A673 (cell line): ENCODE results near the gene RBM39. TPM values are rescaled to one million over a fixed set of nuclear protein-coding genes. Genes with fewer than 3 reads are reported as not detected.
"Not testable (repeated sequence)": the region's sequence is repeated elsewhere in the genome, so short reads cannot be mapped to it uniquely, and the experiment has no call there.

Source experiments
- BruUV-seq: library from RNA; stranded (reverse); fragments of 400-500 nt; replicated peaks from 2 replicates; lab custom pipeline; 2021; lab: Mats Ljungman, UMichigan
- CTCF ChIA-PET: fragments of 300-600 bp; sonication (Branson Sonifier 250); formaldehyde crosslinking; loops from one replicate; lab custom pipeline; 2022; ENCODE audit warnings: antibody characterized with exemption; lab: Charles Lee
- POLR2A ChIA-PET: fragments of 300-600 bp; sonication (Branson Sonifier 250); formaldehyde crosslinking; loops from one replicate; lab custom pipeline; 2022; ENCODE audit warnings: antibody characterized with exemption; ENCODE audit not compliant: low non-redundant PET; lab: Charles Lee
- DNase-seq: peaks from one replicate; pipeline ENCODE4 v3.0.0-alpha.2; 2015; ENCODE audit warnings: low spot score
- H3K27ac ChIP-seq: fragments of 200-600 bp; sonication (generic); 2 replicates; pipeline ENCODE4 v1.5.1; 2016; ENCODE audit warnings: mixed run types, low read depth, mild to moderate bottlenecking, mixed read lengths, antibody characterized with exemption, low read length; ENCODE audit not compliant: poor library complexity, severe bottlenecking
- H3K27me3 ChIP-seq: fragments of 200-600 bp; sonication (generic); replicated peaks from 2 replicates; pipeline ENCODE4 v1.6.1; 2017; ENCODE audit warnings: mixed run types, low read depth, mild to moderate bottlenecking, mixed read lengths, antibody characterized with exemption, low read length; ENCODE audit not compliant: insufficient read depth, poor library complexity
- H3K36me3 ChIP-seq: fragments of 200-600 bp; sonication (generic); 2 replicates; pipeline ENCODE4 v1.6.1; 2016; ENCODE audit warnings: mixed run types, mild to moderate bottlenecking, mixed read lengths, antibody characterized with exemption, low read length; ENCODE audit not compliant: insufficient read depth, poor library complexity, severe bottlenecking
- H3K4me1 ChIP-seq: fragments of 200-600 bp; sonication (generic); 2 replicates; pipeline ENCODE4 v1.6.1; 2017; ENCODE audit warnings: mixed run types, mild to moderate bottlenecking, mixed read lengths, antibody characterized with exemption, low read length; ENCODE audit not compliant: insufficient read depth, poor library complexity, severe bottlenecking
- H3K4me3 ChIP-seq: fragments of 200-600 bp; sonication (generic); 2 replicates; pipeline ENCODE4 v1.5.1; 2016; ENCODE audit warnings: low read depth, mixed run types, mild to moderate bottlenecking, mixed read lengths, low read length; ENCODE audit not compliant: poor library complexity, severe bottlenecking
- H3K9me3 ChIP-seq: fragments of 200-600 bp; sonication (generic); 2 replicates; pipeline ENCODE4 v1.6.1; 2016; ENCODE audit warnings: mixed run types, low read depth, mild to moderate bottlenecking, mixed read lengths, antibody characterized with exemption, low read length; ENCODE audit not compliant: poor library complexity, severe bottlenecking
- EZH2 ChIP-seq: fragments of 200-600 bp; sonication (generic); IDR thresholded peaks from 2 replicates; pipeline ENCODE4 v1.6.1; 2017; ENCODE audit warnings: borderline replicate concordance, low read depth, mild to moderate bottlenecking, mixed read lengths, antibody characterized with exemption, low read length; ENCODE audit not compliant: poor library complexity, severe bottlenecking
- intact Hi-C: fragments of 100-400 bp; cut with micrococcal nuclease; formaldehyde crosslinking; loops from one replicate; pipeline ENCODE4 v1.10.0; 2022; ENCODE audit not compliant: unreplicated experiment
- total RNA-seq: library from RNA; stranded (reverse); gene quantifications from 2 replicates; pipeline ENCODE4 v1.2.3, GENCODE V29; 2021
- TF ChIP-seq, protein P1 (sequence below): fragments of 300-800, 200-600 bp; sonication (generic); conservative IDR thresholded peaks from 2 replicates; pipeline ENCODE4 v1.5.1; 2017; ENCODE audit warnings: low read depth, mild to moderate bottlenecking, antibody characterized with exemption, low read length, moderate library complexity, mixed read lengths

RBM39 gene
- total RNA-seq, 1 experiment from 2014 or later: 329 TPM

DNA sequence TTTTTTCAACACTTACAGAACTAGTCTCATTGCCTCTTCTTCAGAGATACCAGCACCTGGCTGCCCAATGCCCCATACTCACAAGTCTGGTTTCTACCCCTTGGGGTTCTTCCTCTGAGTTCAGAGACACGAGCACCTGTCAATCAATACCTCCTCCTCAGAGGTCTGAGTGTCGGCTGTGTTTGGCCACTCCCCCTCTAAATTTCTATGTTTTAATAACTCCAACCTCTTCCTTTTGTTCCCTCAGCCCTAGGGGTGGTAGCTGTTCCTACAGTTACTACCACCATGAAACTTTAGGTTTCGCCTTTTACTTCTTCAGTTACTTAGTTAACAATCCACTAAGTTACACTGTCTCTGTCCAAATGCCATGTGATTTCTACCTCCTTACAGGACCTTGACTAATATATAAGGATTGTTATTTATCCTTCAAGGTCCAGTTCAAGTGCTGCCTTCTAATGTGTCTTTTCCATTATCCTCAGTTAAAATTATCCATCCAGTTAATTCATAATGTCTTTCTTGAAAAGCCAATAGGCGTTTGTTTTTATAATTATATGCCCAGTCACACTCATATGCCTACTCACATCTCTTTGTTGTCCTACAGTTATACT lies 15.1 kb upstream of the RBM39 start:
- H3K9me3 ChIP-seq: no peaks in the 10 kb centered on the region
- no TSS peak for BruUV-seq
- intact Hi-C loops: no loop called here
- TF ChIP-seq, protein P1, sequence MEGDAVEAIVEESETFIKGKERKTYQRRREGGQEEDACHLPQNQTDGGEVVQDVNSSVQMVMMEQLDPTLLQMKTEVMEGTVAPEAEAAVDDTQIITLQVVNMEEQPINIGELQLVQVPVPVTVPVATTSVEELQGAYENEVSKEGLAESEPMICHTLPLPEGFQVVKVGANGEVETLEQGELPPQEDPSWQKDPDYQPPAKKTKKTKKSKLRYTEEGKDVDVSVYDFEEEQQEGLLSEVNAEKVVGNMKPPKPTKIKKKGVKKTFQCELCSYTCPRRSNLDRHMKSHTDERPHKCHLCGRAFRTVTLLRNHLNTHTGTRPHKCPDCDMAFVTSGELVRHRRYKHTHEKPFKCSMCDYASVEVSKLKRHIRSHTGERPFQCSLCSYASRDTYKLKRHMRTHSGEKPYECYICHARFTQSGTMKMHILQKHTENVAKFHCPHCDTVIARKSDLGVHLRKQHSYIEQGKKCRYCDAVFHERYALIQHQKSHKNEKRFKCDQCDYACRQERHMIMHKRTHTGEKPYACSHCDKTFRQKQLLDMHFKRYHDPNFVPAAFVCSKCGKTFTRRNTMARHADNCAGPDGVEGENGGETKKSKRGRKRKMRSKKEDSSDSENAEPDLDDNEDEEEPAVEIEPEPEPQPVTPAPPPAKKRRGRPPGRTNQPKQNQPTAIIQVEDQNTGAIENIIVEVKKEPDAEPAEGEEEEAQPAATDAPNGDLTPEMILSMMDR: no peak
- TF ChIP-seq EZH2: no peak
- CTCF ChIA-PET: no interaction called here
- DNase-seq: no peak
- POLR2A ChIA-PET: no interaction called here
- no peak overlapping the region for H3K27ac ChIP-seq
- no peaks in the 10 kb centered on the region for H3K36me3 ChIP-seq
- H3K4me1 ChIP-seq: peaks cover 8% of the 10 kb centered on the region
- H3K27me3 ChIP-seq: no peaks in the 10 kb centered on the region
- no peak overlapping the region for H3K4me3 ChIP-seq

DNA sequence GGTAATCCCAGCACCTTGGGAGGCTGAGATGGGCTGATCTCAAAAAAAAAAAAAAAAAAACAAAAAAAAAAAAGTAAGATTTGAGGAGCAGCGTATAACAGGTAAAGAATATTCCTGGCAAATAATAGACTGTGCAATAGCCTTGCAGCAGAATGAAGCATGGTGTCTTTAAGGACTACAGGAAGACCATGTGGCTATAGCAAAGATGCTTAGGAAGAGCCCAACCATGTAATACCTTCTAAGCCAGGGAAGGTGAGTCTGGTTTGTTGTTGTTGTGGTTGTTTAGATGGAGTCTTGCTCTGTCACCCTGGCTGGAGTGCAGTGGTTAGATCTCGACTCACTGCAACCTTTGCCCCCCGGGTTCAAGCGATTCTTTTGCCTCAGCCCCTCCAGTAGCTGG lies 14.3 kb upstream of the RBM39 start:
- intact Hi-C loops: no loop called here
- no peak overlapping the region for H3K4me3 ChIP-seq
- H3K27ac ChIP-seq: no peak overlapping the region
- BruUV-seq: no TSS peak
- no peaks in the 10 kb centered on the region for H3K36me3 ChIP-seq
- H3K4me1 ChIP-seq: peaks cover 8% of the 10 kb centered on the region
- no peaks in the 10 kb centered on the region for H3K27me3 ChIP-seq
- H3K9me3 ChIP-seq: no peaks in the 10 kb centered on the region
- TF ChIP-seq, protein P1: no peak
- TF ChIP-seq EZH2: no peak
- ChIA-PET POLR2A (no interaction called here), CTCF (no interaction called here)
- no peak for DNase-seq

DNA sequence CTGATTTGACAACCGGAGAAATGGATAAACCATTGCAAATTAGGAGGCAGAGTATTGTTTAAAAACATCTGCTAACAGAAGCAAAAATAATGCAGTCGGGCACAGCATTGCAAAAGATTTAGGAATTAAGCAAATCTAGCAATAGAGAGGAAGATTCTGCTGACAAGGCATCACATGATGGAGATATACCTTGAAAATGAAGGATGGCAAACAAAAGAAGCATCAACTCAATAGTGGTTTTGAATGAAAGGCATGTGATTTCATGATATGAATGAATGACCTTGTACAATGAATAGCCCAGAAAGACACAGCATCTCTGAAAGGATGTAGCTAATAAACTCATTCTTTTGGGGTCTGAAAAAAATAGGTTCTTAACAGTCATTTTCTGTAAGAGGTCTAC lies 8.6 kb upstream of the RBM39 start:
- no peak for TF ChIP-seq EZH2
- TF ChIP-seq, protein P1: no peak
- no peak for DNase-seq
- ChIA-PET POLR2A (no interaction called here), CTCF (no interaction called here)
- H3K4me3 ChIP-seq: no peak overlapping the region
- no TSS peak for BruUV-seq
- no peaks in the 10 kb centered on the region for H3K4me1 ChIP-seq
- H3K9me3 ChIP-seq: no peaks in the 10 kb centered on the region
- intact Hi-C loops: no loop called here
- H3K36me3 ChIP-seq: no peaks in the 10 kb centered on the region
- H3K27me3 ChIP-seq: peaks cover 4% of the 10 kb centered on the region
- no peak overlapping the region for H3K27ac ChIP-seq

DNA sequence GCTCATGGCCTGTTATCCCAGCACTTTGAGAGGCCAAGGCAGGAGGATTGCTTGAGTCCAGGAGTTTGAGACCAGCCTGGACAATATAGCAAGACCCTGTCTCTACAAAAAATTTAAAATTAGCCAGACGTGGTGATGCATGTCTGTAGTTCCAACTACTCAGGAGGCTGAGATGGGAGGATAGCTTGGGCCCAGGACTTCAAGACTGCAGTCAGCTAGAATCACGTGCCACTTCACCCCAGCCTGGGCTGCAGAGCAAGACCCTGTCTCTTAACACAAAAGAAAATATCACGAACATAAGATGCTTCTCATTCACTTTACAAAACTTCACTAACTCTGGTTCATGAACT lies 2.4 kb upstream of the RBM39 start:
- POLR2A ChIA-PET: interaction anchor here (0.8 kb wide), 1 partner anchor 9 kb away, joined by 3 read pairs; no protein-coding TSS in a partner anchor

More for the DNA sequence above, 2.4 kb upstream of the RBM39 start:
- intact Hi-C loops, H3K9me3 ChIP-seq, H3K4me3 ChIP-seq, BruUV-seq, H3K27me3 ChIP-seq, H3K27ac ChIP-seq, DNase-seq: not testable (repeated sequence)
- CTCF ChIA-PET: interaction anchor here (0.6 kb wide), 1 partner anchor 145 kb away, joined by 4 read pairs; no protein-coding TSS in a partner anchor
- Histone ChIP-seq H3K4me1 (peaks cover 19% of the 10 kb centered on the region), H3K36me3 (peaks cover 14% of the 10 kb centered on the region)
